ENCODE results near the gene TULP4. TPM values are rescaled to one million over a fixed set of nuclear protein-coding genes. Genes with fewer than 3 reads are reported as not detected.
"Not testable (repeated sequence)": the region's sequence is repeated elsewhere in the genome, so short reads cannot be mapped to it uniquely, and the experiment has no call there.

TULP4 gene
- total and polyA plus RNA-seq, 4 experiments from 2014 or later, result 14.8 to 94.1 (median 63.6) TPM

DNA sequence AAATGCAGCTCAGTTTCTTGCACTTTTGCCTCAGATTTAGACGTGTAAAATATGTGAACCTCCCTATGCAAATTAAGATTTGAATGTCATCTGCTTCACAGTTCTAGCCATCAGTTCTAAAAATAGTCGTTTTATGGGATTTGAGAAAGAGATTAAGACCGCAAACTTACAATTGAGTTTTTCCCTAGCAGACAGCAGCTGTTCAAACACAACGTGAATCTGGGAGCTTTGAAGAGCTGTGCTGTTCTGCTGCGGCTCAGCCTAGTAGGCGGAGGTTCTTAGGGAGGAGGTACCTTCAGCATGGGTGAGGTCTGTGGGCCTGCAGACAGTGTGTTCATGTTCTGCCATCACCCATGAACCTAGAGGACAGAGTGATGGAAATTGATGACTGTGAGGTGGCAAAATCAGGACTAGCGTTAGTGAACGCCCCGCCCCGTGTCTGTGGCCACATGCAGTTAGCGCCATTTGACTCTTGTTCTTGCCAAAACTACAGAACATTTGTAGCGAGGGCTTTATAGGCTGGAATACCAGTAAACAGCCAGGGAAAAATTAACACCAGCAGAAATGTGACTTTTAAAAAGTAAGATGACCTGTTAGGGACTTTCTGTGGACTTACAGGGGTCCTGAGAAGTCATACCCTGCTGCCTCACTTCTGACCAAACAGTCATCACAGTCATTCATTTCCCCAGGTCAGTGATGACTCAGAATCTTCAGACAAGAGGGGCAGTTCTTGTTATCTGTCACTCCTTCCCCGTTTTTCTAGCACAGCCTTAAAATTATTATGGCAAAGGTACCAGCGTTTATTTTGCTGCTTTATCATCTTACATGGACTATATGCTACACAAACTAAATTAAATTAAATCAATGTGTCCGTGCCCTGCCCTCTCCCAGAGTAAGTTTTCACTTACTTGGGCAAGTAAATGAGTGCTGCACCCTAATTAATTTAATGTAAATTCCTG, 163.4 kb downstream of the TULP4 start:
- intact Hi-C loops (cut with micrococcal nuclease), result no loop called here
- H3K36me3 ChIP-seq (ENCODE audit: insufficient read depth, low read length), result peaks cover 8% of the 10 kb centered on the region
- H3K27ac ChIP-seq (ENCODE audit: low read depth, low read length), result no peak overlapping the region
- H3K36me3 Mint-ChIP-seq, result peaks cover 38 to 47% of the 10 kb centered on the region in 2 donors
- DNase-seq, result no peak
- no peak overlapping the region for H3K4me3 Mint-ChIP-seq
- no peaks in the 10 kb centered on the region for H3K4me1 ChIP-seq (ENCODE audit: insufficient read depth, low read length)
- H3K4me3 ChIP-seq (ENCODE audit: low read length in 2 of 2), result no peak overlapping the region
- peaks cover 0 to 3% (median 0%) of the 10 kb centered on the region in 4 donors for H3K4me1 Mint-ChIP-seq
- H3K9me3 ChIP-seq (ENCODE audit: control insufficient read depth in 1 of 2, low read length in 2 of 2), result no peaks in the 10 kb centered on the region
- H3K9me3 Mint-ChIP-seq, result no peaks in the 10 kb centered on the region
- no peak overlapping the region for H3K27ac Mint-ChIP-seq
- no peaks in the 10 kb centered on the region for H3K27me3 Mint-ChIP-seq
- POLR2A ChIA-PET (ENCODE audit: partially characterized antibody), result no interaction called here
- CTCF ChIA-PET (ENCODE audit: partially characterized antibody), result interaction anchor here (1.3 kb wide), 1 partner anchor 43 kb away, joined by 4 read pairs; no protein-coding TSS in a partner anchor
- H3K27me3 ChIP-seq (ENCODE audit: insufficient read depth, low read length), result no peaks in the 10 kb centered on the region

DNA sequence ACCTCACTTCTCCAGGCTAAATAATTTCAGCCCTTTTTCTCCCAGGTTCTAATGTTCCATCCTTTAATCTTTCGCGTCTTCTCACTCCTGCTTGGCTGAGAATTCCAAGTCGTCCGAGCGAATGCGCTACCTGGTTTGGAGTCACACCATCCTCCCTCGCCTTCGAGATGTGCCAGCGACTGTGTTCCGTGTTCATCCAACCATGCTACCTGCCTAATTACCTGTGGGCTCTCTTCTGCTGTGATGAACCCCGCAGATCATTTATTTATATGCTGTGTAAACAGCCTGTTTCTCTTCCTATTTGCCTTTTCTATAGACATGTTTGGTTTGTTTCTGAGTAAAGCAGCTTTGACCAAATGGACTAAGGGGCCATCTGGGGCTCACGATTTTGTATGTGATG, 164.1 kb downstream of the TULP4 start:
- H3K4me3 Mint-ChIP-seq, result no peak overlapping the region
- peaks cover 45 to 52% of the 10 kb centered on the region in 2 donors for H3K36me3 Mint-ChIP-seq
- no peaks in the 10 kb centered on the region for H3K27me3 Mint-ChIP-seq
- intact Hi-C loops (cut with micrococcal nuclease), result no loop called here
- H3K27me3 ChIP-seq (ENCODE audit: insufficient read depth, low read length), result no peaks in the 10 kb centered on the region
- H3K27ac Mint-ChIP-seq, result no peak overlapping the region
- H3K36me3 ChIP-seq (ENCODE audit: insufficient read depth, low read length), result peaks cover 8% of the 10 kb centered on the region
- H3K9me3 ChIP-seq (ENCODE audit: control insufficient read depth in 1 of 2, low read length in 2 of 2), result no peaks in the 10 kb centered on the region
- ChIA-PET CTCF (ENCODE audit: partially characterized antibody) (no interaction called here), POLR2A (ENCODE audit: partially characterized antibody) (no interaction called here)
- H3K4me1 Mint-ChIP-seq, result peaks cover 0 to under 1% (median 0%) of the 10 kb centered on the region in 4 donors
- H3K27ac ChIP-seq (ENCODE audit: low read depth, low read length), result no peak overlapping the region
- H3K9me3 Mint-ChIP-seq, result no peaks in the 10 kb centered on the region
- H3K4me3 ChIP-seq (ENCODE audit: low read length in 2 of 2), result no peak overlapping the region
- DNase-seq, result no peak
- no peaks in the 10 kb centered on the region for H3K4me1 ChIP-seq (ENCODE audit: insufficient read depth, low read length)

DNA sequence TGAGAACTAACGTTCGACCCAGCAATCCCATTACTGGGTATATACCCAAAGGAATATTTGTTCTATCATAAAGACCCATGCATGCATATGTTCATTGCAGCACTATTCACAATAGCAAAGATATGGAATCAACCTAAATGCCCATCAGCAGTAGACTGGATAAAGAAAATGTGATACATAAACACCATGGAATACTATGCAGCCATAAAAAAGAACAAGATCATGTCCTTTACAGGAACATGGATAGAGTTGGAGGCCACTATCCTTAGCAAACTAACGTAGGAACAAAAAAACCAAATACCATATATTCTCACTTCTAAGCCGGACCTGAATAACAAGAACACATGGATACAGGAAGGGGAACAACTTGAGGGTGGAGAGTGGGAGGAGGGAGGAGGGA, 165.5 kb downstream of the TULP4 start:
- H3K27me3 ChIP-seq (ENCODE audit: insufficient read depth, low read length); H3K4me1 Mint-ChIP-seq; intact Hi-C loops (cut with micrococcal nuclease); H3K4me1 ChIP-seq (ENCODE audit: insufficient read depth, low read length); H3K27me3 Mint-ChIP-seq; H3K9me3 Mint-ChIP-seq; H3K4me3 ChIP-seq (ENCODE audit: low read length in 2 of 2); H3K27ac ChIP-seq (ENCODE audit: low read depth, low read length); POLR2A ChIA-PET (ENCODE audit: partially characterized antibody); H3K9me3 ChIP-seq (ENCODE audit: control insufficient read depth in 1 of 2, low read length in 2 of 2); DNase-seq; H3K27ac Mint-ChIP-seq; CTCF ChIA-PET (ENCODE audit: partially characterized antibody); H3K4me3 Mint-ChIP-seq; H3K36me3 ChIP-seq (ENCODE audit: insufficient read depth, low read length): not testable (repeated sequence)
- H3K36me3 Mint-ChIP-seq, result peaks cover 54 to 64% of the 10 kb centered on the region in 2 donors

DNA sequence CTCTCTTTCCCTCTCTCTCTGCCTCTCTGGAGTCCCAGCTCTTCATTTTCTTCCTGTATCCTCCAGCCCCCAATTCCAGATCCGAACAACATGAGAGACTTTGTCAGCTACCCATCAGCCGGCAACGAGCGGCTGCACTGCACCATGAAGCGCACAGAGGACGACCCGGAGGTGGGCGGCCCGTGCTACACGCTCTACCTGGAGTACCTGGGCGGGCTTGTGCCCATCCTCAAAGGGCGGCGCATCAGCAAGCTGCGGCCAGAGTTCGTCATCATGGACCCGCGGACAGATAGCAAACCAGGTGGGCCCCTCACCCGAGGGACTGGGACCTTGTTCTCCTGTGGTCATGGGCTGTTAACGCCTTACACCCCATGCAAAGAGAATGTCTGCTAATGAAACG, 168.7 kb downstream of the TULP4 start:
- Mint-ChIP-seq H3K9me3 (no peaks in the 10 kb centered on the region), H3K27ac (peak overlapping the region in 1 of 7 donors; percentile 16), H3K36me3 (peaks cover 46 to 56% of the 10 kb centered on the region in 2 donors), H3K27me3 (no peaks in the 10 kb centered on the region), H3K4me3 (no peak overlapping the region), H3K4me1 (no peaks in the 10 kb centered on the region)
- H3K4me1 ChIP-seq (ENCODE audit: insufficient read depth, low read length), result no peaks in the 10 kb centered on the region
- POLR2A ChIA-PET (ENCODE audit: partially characterized antibody), result interaction anchor here (0.6 kb wide), 1 partner anchor 65 kb away, joined by 4 read pairs; no protein-coding TSS in a partner anchor
- peaks cover 8% of the 10 kb centered on the region for H3K36me3 ChIP-seq (ENCODE audit: insufficient read depth, low read length)
- intact Hi-C loops (cut with micrococcal nuclease), result no loop called here
- H3K27me3 ChIP-seq (ENCODE audit: insufficient read depth, low read length), result no peaks in the 10 kb centered on the region
- no peaks in the 10 kb centered on the region for H3K9me3 ChIP-seq (ENCODE audit: control insufficient read depth in 1 of 2, low read length in 2 of 2)
- CTCF ChIA-PET (ENCODE audit: partially characterized antibody), result no interaction called here
- no peak for DNase-seq
- H3K4me3 ChIP-seq (ENCODE audit: low read length in 2 of 2), result no peak overlapping the region
- H3K27ac ChIP-seq (ENCODE audit: low read depth, low read length), result no peak overlapping the region

DNA sequence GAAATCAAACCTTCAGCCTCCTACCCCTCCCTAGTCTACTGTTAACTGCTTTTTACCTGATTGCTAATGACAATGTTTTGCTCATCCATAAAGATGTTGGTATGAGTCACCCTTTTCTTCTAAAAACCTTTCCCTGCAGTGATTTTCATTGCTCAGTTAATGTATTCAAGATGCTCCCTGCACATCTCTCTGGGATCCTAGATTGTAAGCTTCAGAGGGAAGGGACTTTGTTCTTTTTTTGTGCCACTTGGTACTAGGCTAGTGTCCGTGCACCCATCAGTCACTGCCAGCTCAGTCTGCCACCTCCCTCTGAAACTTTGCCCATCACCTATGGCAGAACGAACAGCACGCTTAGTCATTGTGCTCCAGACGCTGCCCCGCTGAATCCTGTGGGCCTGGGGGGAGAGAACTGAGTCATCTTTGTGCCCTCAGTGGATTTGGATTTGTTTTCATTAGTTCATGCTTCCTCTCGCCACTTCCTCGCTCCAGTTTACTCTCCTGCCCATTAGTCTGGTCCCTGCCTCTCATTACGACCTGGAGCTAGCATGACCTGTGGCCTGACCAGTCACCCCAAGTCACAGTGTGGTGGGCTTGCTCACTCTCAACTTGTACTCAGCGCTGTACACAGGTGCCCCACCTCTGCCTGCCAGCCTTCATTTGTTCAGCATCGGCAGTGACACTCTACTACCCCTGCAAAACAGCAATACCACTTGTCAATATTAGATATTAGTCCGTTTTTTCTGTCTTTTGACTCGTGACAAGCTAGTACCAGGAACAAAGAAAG, 169.6 kb downstream of the TULP4 start:
- H3K36me3 ChIP-seq (ENCODE audit: insufficient read depth, low read length), result peaks cover 8% of the 10 kb centered on the region
- no peaks in the 10 kb centered on the region for H3K27me3 ChIP-seq (ENCODE audit: insufficient read depth, low read length)

DNA sequence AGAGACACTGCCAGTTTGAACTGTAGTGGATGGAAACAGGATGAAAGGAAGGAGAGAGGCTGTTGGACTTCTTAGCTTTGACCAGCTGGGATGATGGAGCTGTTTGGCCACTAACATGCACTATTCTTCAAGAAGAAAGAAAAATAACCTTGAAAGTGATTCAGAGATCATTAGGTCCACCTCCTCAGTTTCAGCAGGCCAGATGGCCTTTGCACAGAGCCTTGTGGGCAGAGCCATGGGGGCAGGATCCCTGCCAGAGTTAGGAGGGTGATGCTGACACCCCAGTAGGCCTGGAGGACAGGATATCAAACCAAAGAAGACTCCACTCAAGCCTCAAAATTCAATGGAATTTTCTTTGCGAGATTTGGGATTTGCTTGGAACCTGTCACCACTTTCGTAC, 173.2 kb downstream of the TULP4 start:
- no peaks in the 10 kb centered on the region for H3K4me1 Mint-ChIP-seq
- ChIA-PET POLR2A (ENCODE audit: partially characterized antibody) (no interaction called here), CTCF (ENCODE audit: partially characterized antibody) (no interaction called here)
- Histone ChIP-seq H3K27me3 (ENCODE audit: insufficient read depth, low read length) (no peaks in the 10 kb centered on the region), H3K4me1 (ENCODE audit: insufficient read depth, low read length) (no peaks in the 10 kb centered on the region), H3K36me3 (ENCODE audit: insufficient read depth, low read length) (no peaks in the 10 kb centered on the region), H3K27ac (ENCODE audit: low read depth, low read length) (no peak overlapping the region), H3K4me3 (ENCODE audit: low read length in 2 of 2) (no peak overlapping the region), H3K9me3 (ENCODE audit: control insufficient read depth in 1 of 2, low read length in 2 of 2) (no peaks in the 10 kb centered on the region)
- DNase-seq, result no peak
- H3K36me3 Mint-ChIP-seq, result peaks cover 30 to 31% of the 10 kb centered on the region in 2 donors
- no peak overlapping the region for H3K27ac Mint-ChIP-seq
- intact Hi-C loops (cut with micrococcal nuclease), result no loop called here
- no peaks in the 10 kb centered on the region for H3K9me3 Mint-ChIP-seq
- no peak overlapping the region for H3K4me3 Mint-ChIP-seq
- H3K27me3 Mint-ChIP-seq, result no peaks in the 10 kb centered on the region

More for the DNA sequence above, 169.6 kb downstream of the TULP4 start:
- H3K9me3 Mint-ChIP-seq, result no peaks in the 10 kb centered on the region
- no peak overlapping the region for H3K27ac ChIP-seq (ENCODE audit: low read depth, low read length)
- CTCF ChIA-PET (ENCODE audit: partially characterized antibody), result no interaction called here
- H3K36me3 Mint-ChIP-seq, result peaks cover 37 to 47% of the 10 kb centered on the region in 2 donors
- DNase-seq, result no peak
- H3K27ac Mint-ChIP-seq, result peak overlapping the region in 2 of 7 donors; percentile 17 to 37
- H3K4me3 ChIP-seq (ENCODE audit: low read length in 2 of 2), result no peak overlapping the region
- no peaks in the 10 kb centered on the region for H3K4me1 Mint-ChIP-seq
- POLR2A ChIA-PET (ENCODE audit: partially characterized antibody), result no interaction called here
- intact Hi-C loops (cut with micrococcal nuclease), result no loop called here
- H3K9me3 ChIP-seq (ENCODE audit: control insufficient read depth in 1 of 2, low read length in 2 of 2), result no peaks in the 10 kb centered on the region
- H3K27me3 Mint-ChIP-seq, result no peaks in the 10 kb centered on the region
- H3K4me3 Mint-ChIP-seq, result no peak overlapping the region
- H3K4me1 ChIP-seq (ENCODE audit: insufficient read depth, low read length), result no peaks in the 10 kb centered on the region

DNA sequence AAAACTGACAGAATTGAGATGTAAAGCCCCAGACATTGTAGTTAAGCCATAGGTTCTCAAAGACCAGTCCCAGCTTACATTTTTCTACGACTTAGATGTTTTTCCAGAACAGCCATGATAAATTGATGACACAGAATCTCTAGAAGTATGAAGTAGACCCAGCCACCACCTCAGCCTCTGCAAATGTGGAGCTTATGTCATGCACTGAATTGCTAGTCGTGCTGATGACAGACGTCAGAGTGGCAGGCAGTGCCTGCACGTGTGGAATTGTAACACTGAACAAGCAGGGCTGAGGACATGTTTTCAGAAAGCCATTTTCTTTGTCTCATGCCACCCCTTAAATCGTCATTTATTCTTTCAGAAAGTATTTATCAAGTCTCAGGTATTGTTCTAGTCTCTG, 175.2 kb downstream of the TULP4 start:
- Mint-ChIP-seq H3K36me3 (peaks cover 18 to 19% of the 10 kb centered on the region in 2 donors), H3K4me1 (no peaks in the 10 kb centered on the region), H3K9me3 (no peaks in the 10 kb centered on the region), H3K4me3 (no peak overlapping the region), H3K27me3 (no peaks in the 10 kb centered on the region), H3K27ac (peak overlapping the region in 4 of 7 donors; percentile 32 to 79 (median 60))
- no peak overlapping the region for H3K4me3 ChIP-seq (ENCODE audit: low read length in 2 of 2)
- ChIA-PET CTCF (ENCODE audit: partially characterized antibody) (interaction anchor here (1.4 kb wide), 1 partner anchor 274 kb away, joined by 4 read pairs; no protein-coding TSS in a partner anchor), POLR2A (ENCODE audit: partially characterized antibody) (no interaction called here)
- H3K27me3 ChIP-seq (ENCODE audit: insufficient read depth, low read length), result no peaks in the 10 kb centered on the region
- no peak overlapping the region for H3K27ac ChIP-seq (ENCODE audit: low read depth, low read length)
- H3K36me3 ChIP-seq (ENCODE audit: insufficient read depth, low read length), result no peaks in the 10 kb centered on the region
- no peaks in the 10 kb centered on the region for H3K9me3 ChIP-seq (ENCODE audit: control insufficient read depth in 1 of 2, low read length in 2 of 2)
- no peaks in the 10 kb centered on the region for H3K4me1 ChIP-seq (ENCODE audit: insufficient read depth, low read length)
- intact Hi-C loops (cut with micrococcal nuclease), result no loop called here
- no peak for DNase-seq

Data from CD4-positive, alpha-beta memory T cell (primary cell).